GM18511 (cell line): Measurements from ENCODE around the gene SYPL1.
A peak's percentile ranks its signal among the peaks of the same experiment; 100 is the strongest.

ENCODE experiments used
- ATAC-seq: cut with Tn5 transposase; IDR thresholded peaks from one replicate; pipeline ENCODE4 v1.9.1; 2021; ENCODE audit warnings: mild to moderate bottlenecking, moderate library complexity; ENCODE audit not compliant: unreplicated experiment

SYPL1 gene

GRCh38 chr7:106095634-106096033, 16.5 kb downstream of the SYPL1 start:
- no peak for ATAC-seq

DNA sequence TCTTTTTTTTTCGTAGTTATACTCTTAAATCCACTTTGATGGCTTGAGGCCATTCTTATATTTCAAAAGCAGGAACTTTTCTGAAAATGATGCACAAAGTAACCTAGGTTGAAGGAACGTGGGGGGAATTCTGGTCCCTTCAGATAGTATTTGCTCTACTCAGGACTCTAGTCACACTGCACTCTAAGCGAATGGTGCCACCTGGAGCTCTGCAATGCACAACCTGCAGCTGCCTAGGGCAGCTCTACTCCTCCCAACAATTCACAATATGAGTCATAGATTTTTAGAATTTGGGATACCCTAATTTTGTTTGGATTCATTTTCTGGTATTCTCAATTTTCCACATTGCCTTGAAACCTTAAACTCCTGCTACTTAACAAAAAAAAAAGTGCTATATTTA, 17.3 kb downstream of the SYPL1 start:
- ATAC-seq, result no peak

DNA sequence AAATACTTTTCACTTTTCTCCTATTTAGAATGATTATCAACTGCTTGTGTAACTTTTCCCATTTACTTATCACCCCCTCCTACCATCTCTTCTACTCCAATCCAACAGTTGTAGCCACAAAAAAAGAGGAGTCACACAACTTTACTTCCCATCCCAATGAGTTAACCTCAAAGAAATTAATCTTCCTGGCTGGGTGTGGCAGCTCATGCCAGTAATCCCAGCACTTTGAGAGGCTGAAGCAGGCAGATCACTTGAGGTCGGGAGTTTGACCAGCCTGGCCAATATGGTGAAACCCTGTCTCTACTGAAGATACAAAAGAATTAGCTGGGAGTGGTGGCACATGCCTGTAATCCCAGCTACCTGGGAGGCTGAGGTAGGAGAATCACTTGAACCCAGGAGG, 19.9 kb downstream of the SYPL1 start:
- ATAC-seq, result no peak

DNA sequence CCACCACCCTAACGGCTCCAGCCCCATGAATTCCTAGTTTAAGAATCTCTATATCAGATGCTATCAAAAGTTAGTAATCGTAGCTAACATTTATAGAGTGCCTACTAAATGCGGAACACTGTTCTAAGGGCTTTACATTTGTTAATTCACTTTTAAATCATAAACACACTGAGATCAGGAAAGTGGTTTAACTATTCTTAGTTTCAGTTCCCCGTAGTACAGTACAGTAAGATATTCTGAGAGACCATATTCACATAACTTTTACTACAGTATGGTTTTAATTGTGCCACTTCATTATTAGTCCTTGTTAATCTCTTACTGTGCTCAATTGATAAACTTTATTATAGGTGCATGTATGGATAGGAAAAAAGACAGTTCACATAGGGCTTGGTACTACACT, 22.5 kb downstream of the SYPL1 start:
- ATAC-seq, result peak; percentile 94

DNA sequence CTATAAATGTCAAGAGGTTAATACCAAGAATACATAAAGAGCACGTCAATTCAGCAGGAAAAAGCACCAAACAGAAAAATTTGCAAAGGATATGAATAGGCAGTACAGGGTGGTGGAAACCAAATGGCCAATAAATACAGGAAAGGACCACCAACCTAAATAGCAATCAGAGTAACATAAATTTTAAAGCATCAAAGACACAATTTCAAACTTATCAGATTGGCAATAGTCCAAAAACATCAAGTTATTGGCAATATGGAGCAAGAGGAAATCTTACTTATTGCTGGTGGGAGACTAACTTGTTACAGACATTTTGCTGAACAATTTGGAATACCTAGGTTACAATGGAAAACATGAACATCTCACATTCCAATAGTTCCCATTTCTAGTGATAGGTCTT, 24.1 kb downstream of the SYPL1 start:
- ATAC-seq, result no peak

- no peak for ATAC-seq
These were observed 26.1 kb downstream of the SYPL1 start for GRCh38 chr7:106086062-106086461.

GRCh38 chr7:106085015-106085414, 27.1 kb downstream of the SYPL1 start:
- ATAC-seq, result no peak

- ATAC-seq, result no peak
These were observed 28.4 kb downstream of the SYPL1 start for GRCh38 chr7:106083717-106084116.

GRCh38 chr7:106082087-106082854, 29.8 kb downstream of the SYPL1 start:
- no peak for ATAC-seq

- ATAC-seq, result no peak
These were observed 31.7 kb downstream of the SYPL1 start for GRCh38 chr7:106080300-106080987.

DNA sequence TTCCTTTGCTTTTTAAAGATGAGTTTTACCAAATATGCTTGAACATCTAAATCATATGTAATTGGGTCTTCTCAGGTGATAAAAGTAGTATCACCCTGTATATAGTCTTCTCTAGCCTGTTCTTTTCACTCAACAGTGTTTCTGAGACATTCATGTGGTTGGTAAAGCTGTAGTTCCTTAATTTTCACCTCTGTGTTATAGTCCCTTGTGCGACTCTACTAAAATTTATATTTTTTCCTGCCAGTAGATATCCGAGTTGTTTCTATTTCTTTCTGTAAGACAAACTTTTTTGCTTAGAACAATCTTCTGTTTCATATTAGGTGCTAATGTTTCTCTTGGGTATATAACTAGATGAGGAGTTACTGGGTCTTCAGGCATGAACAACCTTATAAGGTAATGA, 35.6 kb downstream of the SYPL1 start:
- ATAC-seq, result no peak

DNA sequence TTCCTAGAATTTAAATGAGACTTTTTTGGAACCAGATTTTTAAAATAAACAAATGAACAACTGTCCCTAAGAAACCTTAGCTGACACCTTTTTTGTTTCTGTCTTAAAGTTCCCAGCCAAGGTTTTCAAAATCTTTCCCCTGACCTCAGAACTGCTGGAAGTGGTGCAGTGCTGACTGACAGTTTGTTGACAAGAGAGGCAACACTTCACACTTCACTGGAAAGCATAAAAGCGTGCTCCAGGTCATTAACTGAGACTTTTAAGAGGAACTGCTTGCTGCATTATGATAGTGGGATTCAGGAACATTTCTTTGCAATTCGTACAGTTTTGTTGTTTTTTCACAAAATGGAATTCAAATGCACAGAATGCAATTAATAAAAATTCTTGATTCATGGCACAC, 36.2 kb downstream of the SYPL1 start:
- no peak for ATAC-seq

- no peak for ATAC-seq
These were observed 37.9 kb downstream of the SYPL1 start for GRCh38 chr7:106074257-106074656.

DNA sequence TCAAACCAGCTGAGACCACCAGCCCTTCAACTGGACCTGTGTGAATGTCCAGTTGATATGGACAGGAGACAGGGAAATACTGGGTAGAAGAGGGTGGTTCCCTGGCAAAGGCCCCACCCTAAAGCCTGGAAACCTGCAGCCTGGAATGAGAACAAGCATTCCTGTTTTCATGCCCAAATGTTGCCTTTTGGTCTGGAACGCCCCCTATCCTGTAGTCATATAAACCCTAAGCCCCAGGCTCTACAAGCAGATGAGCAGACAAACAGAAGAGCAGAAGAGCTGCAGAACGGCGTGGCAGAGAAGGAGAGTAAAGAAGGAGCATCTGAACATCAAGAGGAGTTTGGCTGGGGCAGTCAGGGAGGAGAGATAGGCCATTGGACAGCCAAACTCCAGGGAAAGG, 38.4 kb downstream of the SYPL1 start:
- ATAC-seq, result no peak

DNA sequence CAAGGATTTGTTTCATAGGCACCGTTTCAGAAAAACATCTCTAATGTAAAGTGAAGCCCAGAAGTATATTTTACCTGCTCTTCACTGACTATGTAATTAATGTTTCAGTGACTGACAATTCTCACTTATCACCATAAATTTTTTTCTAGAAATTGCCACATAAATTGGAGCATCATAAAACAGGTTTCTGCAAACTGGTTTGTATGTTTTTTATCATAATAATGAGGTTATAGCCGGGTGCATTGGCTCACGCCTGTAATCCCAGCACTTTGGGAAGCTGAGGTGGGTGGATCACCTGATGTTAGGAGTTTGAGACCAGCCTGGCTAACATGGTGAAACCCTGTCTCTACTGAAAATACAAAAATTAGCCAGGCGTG, 39.4 kb downstream of the SYPL1 start:
- no peak for ATAC-seq

DNA sequence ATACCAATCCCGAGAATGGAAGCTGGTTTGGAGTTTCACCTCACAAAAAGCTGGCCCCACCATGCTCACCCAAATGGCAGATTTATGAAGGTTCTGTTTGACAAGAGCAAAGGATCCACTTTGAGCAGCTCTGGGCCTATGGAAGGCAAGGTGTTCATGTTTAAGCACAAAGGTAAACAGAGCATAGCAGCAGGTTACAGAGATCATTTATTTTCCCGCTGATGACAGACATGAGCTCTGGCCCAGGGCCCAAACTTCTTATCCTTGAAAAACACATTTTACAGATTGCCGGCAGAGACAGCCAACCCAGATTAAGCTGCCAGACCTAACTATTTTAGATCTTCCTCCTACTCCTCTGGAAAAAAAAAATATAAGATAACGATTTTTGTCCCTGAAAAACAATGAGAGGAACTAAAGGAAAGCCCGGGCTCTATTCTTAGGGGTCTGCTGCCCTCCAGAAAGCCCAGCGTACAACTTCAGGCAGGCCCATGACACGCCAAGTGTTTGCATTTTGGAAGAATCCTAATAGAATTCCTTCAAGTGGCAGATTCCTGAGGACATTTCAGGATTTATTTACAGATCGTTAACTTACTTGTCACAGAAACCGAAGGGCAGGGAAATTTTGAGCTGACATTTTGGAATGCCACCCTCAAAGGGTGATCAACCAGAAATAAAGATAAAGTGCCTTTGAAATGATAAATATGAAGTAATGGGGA, 40.0 kb downstream of the SYPL1 start:
- peak; percentile 0 for ATAC-seq

- peak; percentile 96 for ATAC-seq
These were observed 40.6 kb downstream of the SYPL1 start for GRCh38 chr7:106071356-106071998.

DNA sequence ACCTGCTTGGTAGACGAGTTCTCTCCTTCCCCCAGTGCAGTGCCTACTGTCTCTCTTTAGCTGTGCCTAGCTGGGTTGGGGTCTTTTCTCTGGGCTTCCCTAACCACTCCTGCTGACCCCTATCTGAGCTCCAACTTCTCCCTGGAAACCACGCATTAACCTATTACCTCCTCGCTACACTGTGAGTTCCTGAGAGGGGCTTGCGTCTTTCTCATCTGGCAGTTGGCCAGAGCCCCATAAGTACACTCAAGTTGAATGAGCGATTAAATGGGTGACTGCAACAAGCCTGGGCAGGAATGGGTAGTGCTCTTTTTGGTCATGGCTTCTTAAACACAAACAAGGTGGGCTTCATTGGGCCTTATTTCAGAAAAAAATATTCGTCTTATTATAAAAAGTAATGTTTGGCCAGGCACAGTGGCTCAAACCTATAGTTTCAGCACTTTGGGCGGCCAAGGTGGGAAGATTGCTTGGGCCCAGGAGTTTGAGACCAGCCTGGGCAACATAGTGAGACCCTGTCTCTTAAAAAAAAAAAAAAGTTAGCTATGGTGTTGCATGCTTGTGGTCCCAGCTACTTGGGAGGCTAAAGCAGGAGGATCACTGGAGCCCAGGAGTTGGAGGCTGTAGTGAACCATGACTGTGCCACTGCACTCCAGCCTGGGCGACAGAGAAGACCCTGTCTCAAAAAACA, 41.4 kb downstream of the SYPL1 start:
- no peak for ATAC-seq

DNA sequence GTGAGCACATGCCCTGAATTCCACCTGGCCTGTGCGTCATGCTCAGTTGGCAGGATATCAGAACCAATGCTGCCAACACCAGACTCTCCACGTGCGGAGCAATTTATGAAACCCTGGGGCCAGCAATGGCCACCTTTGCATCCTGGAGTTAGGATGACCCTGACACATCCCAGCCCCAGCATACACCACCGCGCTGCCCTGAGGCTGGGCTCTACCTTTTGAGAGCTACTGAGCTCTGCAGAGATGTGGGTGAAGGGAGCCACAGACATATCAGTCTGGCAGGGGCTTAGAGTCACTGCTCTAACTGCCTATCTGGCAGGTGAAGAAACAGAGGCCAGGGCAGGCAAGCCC, 41.9 kb downstream of the SYPL1 start:
- no peak for ATAC-seq

GRCh38 chr7:106069471-106070200, 42.5 kb downstream of the SYPL1 start:
- no peak for ATAC-seq
